Measurements from ENCODE around the gene CPNE4.
"Not testable (repeated sequence)": the region's sequence is repeated elsewhere in the genome, so short reads cannot be mapped to it uniquely, and the experiment has no call there.

The CPNE4 gene

DNA sequence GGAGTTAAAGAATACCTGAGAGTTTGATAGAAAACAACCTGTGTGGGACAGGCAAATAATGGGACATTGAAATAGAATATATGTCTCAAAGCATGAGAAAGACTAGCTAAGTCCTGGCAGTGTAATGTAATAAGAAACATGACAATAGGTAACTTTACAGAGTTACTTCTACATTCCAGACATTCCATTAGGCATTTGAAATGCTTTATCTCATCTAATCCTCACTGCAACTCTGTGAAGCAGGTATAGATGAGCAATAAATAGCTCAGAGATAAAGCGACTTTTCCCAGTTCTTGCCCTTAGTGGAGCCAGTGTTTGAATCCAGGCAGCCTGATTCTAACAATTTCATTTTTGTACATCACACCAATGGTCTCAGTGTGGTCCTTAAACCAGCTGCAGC lies 76.8 kb downstream of the CPNE4 start:
- DNase-seq (ENCODE audit: low read depth), result no peak

DNA sequence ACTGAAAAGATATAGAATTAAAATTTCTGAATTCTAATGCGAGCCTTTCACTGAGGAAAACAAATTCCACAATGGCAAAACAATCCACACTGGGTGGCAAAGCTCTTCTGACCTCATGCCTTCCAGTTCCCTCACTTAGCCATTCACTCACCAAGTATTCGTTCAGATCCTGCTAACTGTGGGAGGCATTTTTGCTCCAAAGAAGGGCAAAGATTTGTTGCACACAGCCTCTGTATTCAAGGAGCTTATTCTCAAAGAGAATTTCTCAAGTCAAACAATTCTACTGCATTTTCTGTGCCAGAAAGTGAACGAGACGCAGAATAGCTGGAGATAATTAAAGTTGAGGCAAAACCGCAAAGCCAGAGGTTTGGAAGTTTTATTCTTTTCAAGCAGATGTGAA lies 77.3 kb downstream of the CPNE4 start:
- no peak for DNase-seq (ENCODE audit: low read depth)

DNA sequence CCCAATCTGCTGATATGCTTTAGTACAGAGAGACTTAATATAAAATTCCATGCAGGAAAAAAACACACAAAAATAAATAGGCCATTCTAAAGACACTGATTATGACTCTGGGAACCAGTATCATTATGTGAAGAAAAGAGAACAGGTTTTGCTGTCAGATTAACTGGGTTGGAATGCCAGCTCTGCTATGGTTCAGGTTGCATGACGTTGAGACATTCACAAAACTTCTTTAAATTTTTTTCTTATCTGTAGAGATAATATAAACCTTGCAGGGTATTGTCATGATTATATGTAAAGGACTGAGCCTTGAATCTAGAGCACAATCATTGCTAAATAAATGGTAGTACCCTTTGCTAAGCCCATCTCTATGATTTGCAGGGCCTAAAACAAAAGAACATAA lies 86.0 kb downstream of the CPNE4 start:
- no peak for DNase-seq (ENCODE audit: low read depth)

DNA sequence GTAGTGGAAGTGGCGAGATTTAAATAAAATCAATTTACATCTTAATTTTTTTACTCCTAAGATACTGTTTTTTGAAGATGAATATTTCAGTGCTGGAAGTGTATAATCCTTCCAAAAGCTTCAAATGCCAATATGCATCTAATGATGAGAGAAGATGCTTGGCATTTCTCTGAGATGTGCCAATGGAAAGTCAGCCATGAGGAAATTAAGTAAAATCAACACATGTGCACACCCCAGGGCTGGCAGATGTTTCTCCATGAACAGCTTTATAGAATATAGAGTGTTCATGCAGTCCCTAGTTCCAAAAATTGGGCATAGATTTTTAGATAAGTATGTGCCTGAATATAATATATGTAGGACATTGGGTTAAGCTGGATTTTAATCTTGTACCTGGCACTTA lies 90.1 kb downstream of the CPNE4 start:
- no peak for DNase-seq (ENCODE audit: low read depth)

DNA sequence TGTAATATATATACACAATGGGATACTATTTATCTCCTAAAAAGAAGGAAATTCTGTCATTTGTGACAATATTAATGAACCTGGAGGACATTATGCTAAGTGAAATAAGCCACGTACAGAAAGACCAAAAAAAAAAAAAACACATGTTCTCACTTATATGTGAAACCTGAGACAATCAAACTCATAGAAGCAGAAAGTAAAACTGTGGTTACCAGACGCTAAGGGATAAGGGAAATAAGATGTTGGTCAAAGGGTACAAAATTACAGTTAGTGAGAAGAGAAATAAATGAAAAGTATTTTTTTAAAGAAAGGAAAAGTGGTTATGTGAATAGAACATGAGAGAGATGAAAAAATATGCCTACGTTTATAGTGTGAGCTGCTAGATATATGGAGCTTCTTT lies 101.1 kb downstream of the CPNE4 start:
- DNase-seq (ENCODE audit: low read depth), result no peak

DNA sequence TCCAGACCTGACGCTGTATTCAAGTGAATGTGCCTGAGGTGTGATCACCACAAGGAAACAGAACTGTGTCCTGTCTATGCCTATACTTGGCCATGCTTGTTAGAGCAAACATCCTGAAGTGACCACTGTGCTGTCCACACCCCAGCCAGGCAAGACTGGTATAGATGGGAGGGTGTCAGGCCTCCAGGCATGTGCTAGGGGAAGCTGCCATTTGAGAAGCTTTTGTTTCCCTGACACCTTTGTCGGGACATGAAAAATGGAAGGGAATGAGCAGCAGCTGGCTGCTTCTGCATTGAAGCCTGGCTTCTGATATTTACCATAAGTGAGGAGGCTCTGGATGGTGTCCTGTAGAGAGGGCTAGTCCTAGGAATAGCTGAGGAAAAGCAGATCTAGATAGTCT lies 106.2 kb downstream of the CPNE4 start:
- DNase-seq (ENCODE audit: low read depth), result no peak

DNA sequence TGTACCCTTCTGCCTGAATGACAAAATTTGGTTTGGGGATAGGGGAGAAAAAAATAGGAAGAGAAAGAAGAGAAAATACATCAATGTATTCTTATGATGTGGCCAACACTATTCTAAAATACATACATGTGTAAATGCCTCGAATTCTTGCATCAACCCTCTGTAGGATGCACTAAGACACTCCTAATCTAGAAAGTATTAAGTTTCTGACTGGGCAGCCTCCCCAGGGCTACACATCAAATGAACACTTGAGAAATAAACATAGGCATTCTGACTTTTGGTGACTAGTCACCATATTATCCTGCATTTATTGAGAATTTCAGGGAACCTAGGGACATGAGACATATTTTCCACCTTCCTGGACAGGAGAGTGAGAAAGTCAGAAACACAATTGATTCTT lies 109.2 kb downstream of the CPNE4 start:
- no peak for DNase-seq (ENCODE audit: low read depth)

DNA sequence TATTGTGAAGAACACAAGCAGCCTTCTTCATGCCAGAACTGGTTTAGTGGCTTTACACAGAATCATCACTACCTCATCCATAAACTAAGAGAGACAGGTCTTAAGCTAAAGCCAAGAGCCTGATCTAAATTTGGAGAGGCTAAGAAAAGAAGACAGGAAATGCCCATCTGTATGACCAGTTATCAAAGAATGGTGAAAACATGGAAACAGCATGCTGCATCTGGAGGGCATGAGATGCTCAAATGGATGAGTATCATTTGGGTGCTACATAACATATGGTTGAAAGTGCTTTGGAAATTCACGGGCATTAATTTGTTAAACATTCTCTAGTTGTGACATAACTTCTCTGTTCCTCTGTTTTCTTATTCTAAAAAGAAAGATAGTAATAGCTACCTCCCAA lies 112.5 kb downstream of the CPNE4 start:
- no peak for DNase-seq (ENCODE audit: low read depth)

DNA sequence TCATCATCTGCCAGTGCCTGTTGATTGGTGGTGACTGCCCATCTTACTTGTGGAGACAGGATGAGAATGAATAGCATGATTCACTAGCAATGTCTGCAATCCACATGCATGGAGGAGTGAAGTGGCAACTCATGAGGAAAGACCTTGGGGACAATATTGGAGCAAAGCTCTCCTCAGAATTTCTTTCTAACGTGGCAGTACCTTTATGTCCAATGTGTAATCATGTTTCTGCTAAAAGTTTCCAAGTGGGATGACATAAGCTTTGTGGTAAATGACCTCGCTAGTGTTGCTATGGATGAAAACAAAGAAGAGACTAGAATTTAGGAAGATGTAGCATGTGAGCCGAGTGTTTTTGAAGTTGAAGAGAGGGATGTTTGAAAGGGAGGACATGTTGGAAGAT lies 117.8 kb downstream of the CPNE4 start:
- no peak for DNase-seq (ENCODE audit: low read depth)

DNA sequence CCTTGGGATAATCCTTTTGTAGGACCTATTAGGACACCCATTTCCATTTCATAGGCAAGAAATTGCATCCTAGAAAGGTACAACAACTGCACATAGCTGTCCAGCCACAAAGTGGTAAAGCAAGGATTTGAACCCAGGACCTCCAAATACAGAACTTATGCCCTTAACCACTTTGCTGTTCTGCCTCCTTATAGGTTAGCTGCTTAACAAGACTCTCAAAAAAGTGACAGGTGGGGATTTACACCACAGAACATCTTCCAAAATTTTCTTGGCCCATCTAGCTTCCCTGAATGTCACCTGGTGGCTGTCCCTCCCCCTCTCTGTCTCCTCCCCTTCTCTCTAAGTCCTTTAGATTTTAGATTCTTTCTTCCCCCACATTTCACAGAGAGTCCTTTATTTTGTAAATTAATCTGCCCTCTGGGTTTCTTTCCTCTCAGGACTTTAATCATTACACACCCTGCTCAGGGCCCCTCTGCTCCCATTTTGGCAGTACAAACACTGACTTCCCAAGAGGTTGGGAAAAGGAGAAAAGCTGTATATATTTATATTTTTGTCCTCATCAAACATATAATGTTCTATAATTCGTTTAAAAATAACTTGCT lies 120.6 kb downstream of the CPNE4 start:
- DNase-seq (ENCODE audit: low read depth), result no peak

DNA sequence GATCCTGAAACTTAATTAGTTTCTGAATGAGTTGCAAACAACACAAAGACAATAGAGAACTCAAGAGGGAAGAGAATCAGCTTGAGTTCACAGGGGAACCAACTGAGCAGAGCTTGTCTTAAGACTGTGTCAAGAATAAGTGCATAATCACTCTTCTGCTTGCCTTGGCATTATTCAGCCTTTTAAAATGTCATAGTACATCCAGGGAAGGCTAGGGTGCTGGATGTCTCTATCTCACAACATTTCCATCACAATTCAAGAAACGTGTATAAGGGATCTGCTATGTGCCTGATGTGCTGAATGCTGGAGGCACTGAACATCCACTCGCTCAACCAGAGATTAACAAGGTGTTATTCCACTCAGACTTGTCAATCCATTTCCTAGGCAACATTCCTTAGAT lies 122.6 kb downstream of the CPNE4 start:
- no peak for DNase-seq (ENCODE audit: low read depth)

DNA sequence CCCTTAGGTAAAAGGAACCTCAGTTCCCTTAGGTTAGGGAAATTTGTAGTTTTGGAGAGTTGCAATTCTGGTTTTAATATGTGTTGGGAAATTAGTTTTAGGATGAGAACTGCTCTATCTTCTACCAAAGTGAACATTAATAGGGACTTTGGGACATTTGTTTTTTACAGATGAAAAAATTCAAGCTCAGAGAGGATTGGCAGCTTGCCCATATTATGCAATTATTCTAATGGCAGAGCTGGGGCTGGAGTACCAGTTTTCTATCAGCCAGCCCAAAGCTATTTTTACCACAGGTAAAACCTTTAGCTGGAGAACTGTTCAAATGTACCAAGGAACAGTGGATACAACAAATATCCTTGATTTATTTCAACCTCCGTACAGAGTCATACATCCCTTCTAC lies 127.0 kb downstream of the CPNE4 start:
- DNase-seq (ENCODE audit: low read depth), result no peak

DNA sequence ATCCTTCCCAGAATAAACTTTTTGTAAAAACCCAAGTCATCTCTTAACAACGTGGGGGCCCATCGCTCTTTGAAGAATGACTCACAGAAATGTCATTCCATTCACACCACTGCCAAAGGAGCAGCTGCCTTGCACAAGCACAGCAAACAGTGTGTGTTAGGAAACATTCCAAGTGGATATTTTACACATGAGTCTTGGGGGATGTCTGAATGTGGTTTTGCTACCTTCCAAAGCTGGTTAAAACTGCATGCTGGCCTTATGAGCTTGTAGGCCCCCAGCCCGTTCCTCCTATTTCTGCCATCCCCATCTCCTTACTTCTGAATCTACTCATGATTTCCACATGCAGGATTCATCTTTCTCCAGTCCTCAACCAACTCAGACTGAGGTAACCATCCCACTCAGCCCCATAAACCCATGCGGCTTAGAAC lies 130.8 kb downstream of the CPNE4 start:
- no peak for DNase-seq (ENCODE audit: low read depth)

DNA sequence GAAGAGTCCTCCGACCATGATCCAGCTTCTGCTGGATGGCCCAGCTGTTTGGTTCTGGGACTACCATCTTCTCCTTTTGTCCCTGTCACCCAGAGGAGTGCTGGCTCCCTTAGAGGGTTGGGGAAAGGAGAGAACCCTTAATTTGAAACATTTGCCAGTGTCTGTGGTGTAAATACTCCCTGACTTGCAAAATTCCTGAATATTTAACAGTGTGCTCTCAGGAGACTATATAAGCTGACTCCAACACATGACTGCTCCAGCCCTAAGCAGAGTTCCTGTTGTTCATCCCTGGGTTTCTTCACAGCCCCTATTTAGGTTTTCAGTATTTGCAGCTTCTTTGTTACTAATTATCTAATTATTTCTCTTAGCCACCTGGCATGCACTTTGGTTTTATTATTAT lies 133.1 kb downstream of the CPNE4 start:
- DNase-seq (ENCODE audit: low read depth), result no peak

DNA sequence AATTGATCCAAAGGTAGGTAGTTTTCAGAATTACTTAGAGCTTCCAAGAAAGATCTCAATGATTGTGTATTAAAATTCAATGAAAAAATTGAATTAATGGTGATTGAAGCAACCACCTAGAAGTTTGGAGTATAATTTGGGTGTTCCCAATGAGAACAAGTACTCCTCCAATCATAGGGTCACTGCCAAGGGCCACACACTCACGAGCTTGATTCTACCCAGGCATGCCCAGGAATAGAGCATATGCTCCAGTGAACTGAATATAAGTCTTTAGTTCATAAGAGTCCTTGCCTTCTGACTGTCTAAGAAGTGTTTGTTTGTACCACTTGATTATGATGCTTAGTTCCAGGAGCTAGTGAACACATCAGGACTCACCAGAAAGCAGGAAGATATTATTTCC lies 133.9 kb downstream of the CPNE4 start:
- DNase-seq (ENCODE audit: low read depth), result no peak

DNA sequence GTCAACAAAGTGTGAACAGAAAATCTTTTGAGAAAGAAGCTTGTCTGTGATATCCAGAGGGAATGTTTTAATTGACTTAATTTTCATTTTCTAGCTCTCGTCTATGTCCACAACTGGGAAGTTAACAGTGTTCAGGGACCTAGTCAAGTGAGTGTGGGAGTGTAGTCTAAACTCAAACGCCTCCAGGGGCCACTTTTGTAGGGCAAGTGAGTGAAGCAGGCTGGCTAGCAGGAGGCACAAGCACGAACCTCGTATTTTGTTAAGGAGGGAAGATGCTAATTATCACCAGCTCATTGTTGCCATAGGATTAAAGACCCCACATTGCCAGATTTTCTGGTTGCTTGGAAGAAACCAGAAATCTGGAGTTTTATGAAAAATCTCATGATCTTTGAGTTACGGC lies 135.8 kb downstream of the CPNE4 start:
- no peak for DNase-seq (ENCODE audit: low read depth)

DNA sequence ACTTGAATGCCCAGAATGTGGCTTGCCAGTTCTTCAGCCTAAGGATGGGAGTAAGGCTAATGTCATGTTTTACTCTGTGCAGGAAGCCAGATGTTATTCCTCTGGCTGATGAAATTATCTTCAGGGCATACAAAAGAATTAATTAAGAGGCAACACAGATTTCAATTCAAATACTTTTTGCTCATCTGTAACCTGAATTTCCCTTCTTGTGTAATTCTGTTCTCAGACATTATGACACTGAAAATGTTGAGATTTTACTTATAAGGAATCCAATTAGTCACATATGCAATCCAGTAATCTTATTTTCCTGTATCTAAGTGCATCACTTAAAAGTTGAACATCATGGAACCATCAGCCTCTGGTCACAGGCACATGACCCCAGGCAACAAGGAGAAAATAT lies 136.5 kb downstream of the CPNE4 start:
- DNase-seq (ENCODE audit: low read depth), result no peak

DNA sequence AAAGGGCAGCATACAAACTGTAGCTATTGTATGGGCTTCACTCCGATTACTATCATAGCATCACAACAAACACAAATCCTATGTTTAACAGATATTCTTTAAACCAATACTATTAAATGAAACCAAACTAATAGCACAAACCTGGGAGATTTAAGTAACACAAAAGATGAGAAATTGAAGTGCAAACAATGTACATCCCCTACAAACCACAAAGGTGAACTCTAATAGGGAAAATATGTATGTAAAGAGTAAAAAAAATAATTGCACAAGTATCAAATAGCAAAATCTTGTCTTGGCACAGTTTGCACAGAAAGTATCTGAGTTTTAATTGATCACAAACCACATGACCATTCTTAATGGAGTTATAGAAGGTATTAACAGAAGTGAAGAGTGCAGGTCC lies 138.5 kb downstream of the CPNE4 start:
- no peak for DNase-seq (ENCODE audit: low read depth)

DNA sequence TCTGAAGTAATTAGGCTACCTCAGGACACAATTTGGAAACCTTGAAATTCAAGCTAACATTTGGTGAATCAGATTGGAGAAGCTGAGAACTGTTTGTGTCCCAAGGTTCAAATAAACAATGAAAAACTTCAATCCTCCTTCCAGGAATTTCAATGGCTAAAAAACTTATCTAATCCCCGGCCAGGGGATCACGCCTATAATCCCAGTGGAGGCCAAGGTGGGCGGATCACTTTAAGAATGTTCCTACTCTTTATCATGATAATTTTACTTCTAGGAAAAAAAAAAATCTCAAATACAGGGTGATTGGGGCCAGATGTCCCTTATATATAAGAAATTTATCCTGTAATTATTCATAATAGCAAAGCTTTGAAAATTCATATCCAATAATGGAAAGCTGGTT lies 139.0 kb downstream of the CPNE4 start:
- no peak for DNase-seq (ENCODE audit: low read depth)

DNA sequence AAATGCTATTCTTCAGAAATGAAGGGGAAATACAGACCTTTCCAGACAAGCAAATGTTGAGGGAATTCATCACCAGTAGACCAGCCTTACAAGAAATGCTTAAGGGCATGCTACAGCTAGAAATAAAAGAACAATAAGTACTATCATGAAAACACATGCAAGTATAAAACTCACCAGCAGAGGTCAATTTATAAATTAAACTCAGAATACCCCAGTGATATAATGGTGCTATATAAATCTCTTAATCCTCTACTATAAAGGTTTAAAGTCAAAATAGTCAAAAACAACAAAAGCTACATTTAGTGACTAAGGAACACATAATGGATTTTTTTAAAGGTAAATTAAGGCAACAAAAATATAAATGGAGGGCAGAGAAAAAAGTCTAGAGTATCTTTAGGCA lies 142.5 kb downstream of the CPNE4 start:
- no peak for DNase-seq (ENCODE audit: low read depth)

DNA sequence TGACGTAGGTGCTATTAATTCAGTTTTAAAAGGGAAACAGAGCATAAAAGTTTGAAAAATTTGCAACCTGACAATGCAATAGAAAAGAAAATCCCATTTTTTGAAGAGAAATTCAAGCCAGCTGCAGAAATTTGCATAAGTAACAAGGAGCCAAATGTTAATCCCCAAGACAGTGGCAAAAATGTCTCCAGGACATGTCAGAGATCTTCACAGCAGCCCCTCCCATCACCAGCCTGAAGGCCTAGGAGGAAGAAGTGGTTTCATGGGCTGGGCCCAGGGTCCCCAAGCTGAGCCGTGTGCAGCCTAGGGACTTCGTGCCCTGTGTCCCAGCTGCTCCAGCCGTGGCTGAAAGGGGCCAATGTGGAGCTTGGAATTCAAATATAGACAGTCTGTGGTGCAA lies 148.9 kb downstream of the CPNE4 start:
- not testable (repeated sequence) for DNase-seq (ENCODE audit: low read depth)

DNA sequence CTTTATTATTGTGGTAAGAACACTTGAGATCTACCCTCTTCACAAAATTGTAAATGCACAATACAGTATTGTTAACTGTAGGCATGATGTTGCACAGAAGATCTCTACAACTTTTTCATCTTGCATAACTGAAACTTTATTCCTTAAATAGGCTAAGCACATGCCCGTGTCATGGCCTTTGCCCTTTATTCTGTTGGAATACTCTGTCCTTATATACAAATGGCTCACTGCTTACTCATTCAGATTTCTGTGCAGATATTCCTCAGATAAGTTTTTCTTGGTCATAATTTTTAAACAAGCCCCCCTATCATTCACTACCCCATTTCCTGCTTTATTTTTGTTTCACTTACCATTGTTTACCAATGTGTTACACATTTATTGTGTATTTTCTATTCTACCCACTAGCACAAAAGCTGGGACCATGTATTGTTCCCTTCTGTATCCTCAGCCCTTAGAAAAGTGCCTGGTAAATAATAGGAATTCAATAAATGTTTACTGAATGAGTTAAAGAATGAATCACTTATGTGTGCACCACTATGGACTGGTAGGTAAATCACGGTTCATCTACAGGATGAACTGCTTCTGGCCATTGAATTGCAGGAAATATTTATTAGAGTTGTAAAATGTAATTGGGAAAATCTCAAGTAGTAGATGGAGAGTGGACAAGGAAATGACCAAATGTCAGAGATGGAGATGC lies 151.0 kb downstream of the CPNE4 start:
- DNase-seq (ENCODE audit: low read depth), result no peak

DNA sequence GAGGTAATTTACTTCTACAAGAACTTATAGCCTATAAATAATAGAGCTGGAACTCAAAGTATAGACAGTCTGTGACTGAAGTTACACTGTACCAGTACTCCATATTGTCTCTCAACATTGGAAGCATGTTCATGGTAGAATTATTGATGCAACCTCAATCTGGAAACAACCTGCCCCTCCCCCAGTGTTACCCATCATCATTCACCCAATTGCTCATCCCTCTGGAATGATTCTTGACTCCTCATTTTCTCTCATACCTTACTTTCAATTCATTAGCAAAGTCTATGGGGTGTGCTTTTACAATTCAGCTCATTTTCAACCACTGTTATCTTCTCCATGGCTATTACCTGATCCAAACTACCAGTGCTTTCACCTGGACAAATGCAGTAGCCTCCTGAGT lies 151.7 kb downstream of the CPNE4 start:
- DNase-seq (ENCODE audit: low read depth), result no peak

DNA sequence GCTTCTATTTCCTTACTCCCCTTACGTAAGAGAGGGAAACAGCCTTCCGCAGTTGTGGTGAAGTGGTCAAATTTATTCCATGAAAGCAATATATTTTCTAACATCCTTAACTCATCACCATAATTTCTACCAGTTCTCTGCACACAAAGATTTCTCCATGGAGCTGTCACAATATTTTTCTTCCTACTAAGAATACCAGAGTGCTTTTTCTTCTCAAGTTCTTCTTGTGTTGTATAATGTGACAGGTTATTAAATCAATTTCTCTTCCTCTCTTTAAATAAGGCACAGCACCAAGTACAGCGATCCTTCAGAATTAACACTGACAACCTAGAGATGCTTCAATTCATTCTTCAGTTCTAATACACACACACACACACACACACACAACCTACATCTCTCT lies 153.0 kb downstream of the CPNE4 start:
- no peak for DNase-seq (ENCODE audit: low read depth)
